Gastrocnemius medialis (tissue), 4 donors: ENCODE results near the gene LHPP.

ENCODE experiments used
- CTCF ChIP-seq, 5 experiments: fragments of 450-650 bp in 3 of 5; fragments of 200-600 bp in 2 of 5; sonication (generic) in 2 of 5; IDR thresholded peaks in 4 of 5; conservative IDR thresholded peaks in 1 of 5; 1 replicate in 4 of 5; 2 replicates in 1 of 5; pipeline ENCODE4 v1.5.1; 2016 to 2019; ENCODE audit warnings: antibody characterized with exemption in 5 of 5, mild to moderate bottlenecking in 3 of 5, moderate library complexity in 3 of 5
- POLR2A ChIP-seq, 2 donors: fragments of 450-650 bp; IDR thresholded peaks; one replicate each; pipeline ENCODE4 v1.6.1; 2017; ENCODE audit warnings: antibody characterized with exemption in 2 of 2, mild to moderate bottlenecking in 2 of 2, moderate library complexity in 2 of 2

GRCh38 chr10:124562425-124563060 lies 100.9 kb downstream of the LHPP start:
- TF ChIP-seq CTCF (IDR thresholded peaks at IDR 0.05 in 4 of 5, conservative IDR thresholded peaks at IDR 0.05 in 1 of 5), result no peak
- no peak for TF ChIP-seq POLR2A (IDR thresholded peaks at IDR 0.05)
